Natural killer cell (primary cell): ENCODE results near the gene FGFRL1. TPM values are rescaled to one million over a fixed set of nuclear protein-coding genes. Genes with fewer than 3 reads are reported as not detected.
A peak's percentile ranks its signal among the peaks of the same experiment; 100 is the strongest.

Experiments
- ATAC-seq, 3 donors: fragments of 150-1000 bp in 2 of 3; fragments of 200-7000 bp in 1 of 3; cut with Tn5 transposase; 1 replicate in 1 of 3; 2 replicates in 2 of 3; pipeline ENCODE4 v1.10.0; 2021; ENCODE audit warnings: mild to moderate bottlenecking in 2 of 3, moderate library complexity in 2 of 3
- DNase-seq, 2 donors: peaks; one replicate each; pipeline versions ENCODE4 v3.0.0 to v3.0.0-alpha.2; 2013 to 2021; ENCODE audit warnings: mixed read lengths in 1 of 2
- H3K27ac ChIP-seq: one replicate; pipeline ENCODE4 v1.5.1; 2013; ENCODE audit warnings: mild to moderate bottlenecking, low read length
- H3K27me3 ChIP-seq: one replicate; pipeline ENCODE4 v1.6.1; 2013; ENCODE audit warnings: low read length; ENCODE audit not compliant: control insufficient read depth, insufficient read depth
- H3K36me3 ChIP-seq: one replicate; pipeline ENCODE4 v1.6.1; 2013; ENCODE audit warnings: low read length; ENCODE audit not compliant: control insufficient read depth, insufficient read depth
- H3K4me1 ChIP-seq: one replicate; pipeline ENCODE4 v1.6.1; 2013; ENCODE audit warnings: low read length; ENCODE audit not compliant: control insufficient read depth, insufficient read depth
- H3K4me3 ChIP-seq: one replicate; pipeline ENCODE4 v1.5.1; 2013; ENCODE audit warnings: low read length
- H3K9me3 ChIP-seq: one replicate; pipeline ENCODE4 v1.6.1; 2013; ENCODE audit warnings: low read length; ENCODE audit not compliant: control insufficient read depth, insufficient read depth
- H3K27ac Mint-ChIP-seq, 2 donors: one replicate each; pipeline ENCODE4 v1.8.0; 2022; ENCODE audit warnings: mild to moderate bottlenecking in 2 of 2, mixed read lengths in 2 of 2, moderate library complexity in 1 of 2
- H3K27me3 Mint-ChIP-seq, 2 donors: one replicate each; pipeline ENCODE4 v1.8.0; 2022; ENCODE audit warnings: low read depth in 2 of 2, mixed read lengths in 2 of 2
- H3K36me3 Mint-ChIP-seq: one replicate; pipeline ENCODE4 v1.8.0; 2022; ENCODE audit warnings: mixed read lengths
- H3K4me1 Mint-ChIP-seq, 2 donors: one replicate each; pipeline ENCODE4 v1.8.0; 2022; ENCODE audit warnings: mixed read lengths in 2 of 2
- H3K4me3 Mint-ChIP-seq: one replicate; pipeline ENCODE4 v1.8.0; 2022; ENCODE audit warnings: mild to moderate bottlenecking, moderate library complexity, mixed read lengths
- H3K9me3 Mint-ChIP-seq, 2 donors: one replicate each; pipeline ENCODE4 v1.8.0; 2022; ENCODE audit warnings: mixed read lengths in 2 of 2
- CTCF ChIP-seq: fragments of 200-600 bp; IDR thresholded peaks from one replicate; pipeline ENCODE4 v1.8.0; 2022; ENCODE audit warnings: antibody characterized with exemption
- WGBS: methylation state at CpG from one replicate; pipeline ENCODE4 v1.1.7; 2013; ENCODE audit warnings: missing lambda C conversion rate; ENCODE audit not compliant: insufficient coverage; 5-methylcytosine and 5-hydroxymethylcytosine counted together
- intact Hi-C: fragments of 100-400 bp; cut with micrococcal nuclease; formaldehyde crosslinking; loops from one replicate; pipeline ENCODE4 v1.14.2; 2022
- total RNA-seq, 4 donors: library from RNA; stranded (reverse); fragments of 120-200 nt in 1 of 4; gene quantifications; one replicate each; pipeline versions ENCODE4 v1.2.3 to v1.2.4, GENCODE V29; 2013 to 2022

Gene FGFRL1
- total RNA-seq, 3 donors from 2014 or later (not counting 1 experiment from before 2014, with no cell fraction given): 28.0 to 39.8 (median 32.5) TPM

- Mint-ChIP-seq H3K9me3 (no peaks in the 10 kb centered on the region), H3K27ac (no peak overlapping the region), H3K27me3 (no peaks in the 10 kb centered on the region), H3K36me3 (no peaks in the 10 kb centered on the region), H3K4me3 (no peak overlapping the region), H3K4me1 (peaks cover 23 to 29% of the 10 kb centered on the region in 2 donors)
- intact Hi-C loops: no loop called here
- no peak for ATAC-seq
- TF ChIP-seq CTCF: no peak
- Histone ChIP-seq H3K27ac (no peak overlapping the region), H3K4me1 (peaks cover 36% of the 10 kb centered on the region), H3K36me3 (no peaks in the 10 kb centered on the region), H3K4me3 (no peak overlapping the region), H3K9me3 (no peaks in the 10 kb centered on the region), H3K27me3 (no peaks in the 10 kb centered on the region)
- WGBS: 96% methylated on average over 15 of the region's 15 CpGs
- no peak for DNase-seq
Measured at GRCh38 chr4:982814-983213, 28.6 kb upstream of the FGFRL1 start.

GRCh38 chr4:984336-985054 lies 26.9 kb upstream of the FGFRL1 start:
- TF ChIP-seq CTCF: no peak
- peak overlapping the region in 1 of 2 donors; percentile 12 for H3K27ac Mint-ChIP-seq
- H3K4me1 ChIP-seq: peaks cover 34% of the 10 kb centered on the region
- H3K36me3 Mint-ChIP-seq: no peaks in the 10 kb centered on the region
- peak overlapping the region; percentile 93 for H3K4me3 Mint-ChIP-seq
- no peak overlapping the region for H3K27ac ChIP-seq
- H3K4me3 ChIP-seq: no peak overlapping the region
- H3K36me3 ChIP-seq: no peaks in the 10 kb centered on the region
- DNase-seq: no peak
- ATAC-seq: no peak
- H3K9me3 ChIP-seq: no peaks in the 10 kb centered on the region
- H3K9me3 Mint-ChIP-seq: no peaks in the 10 kb centered on the region
- intact Hi-C loops: loop anchor here (1.0 kb wide), 1 partner anchor 11 kb away; the partner anchor contains the start of gene DGKQ
- peaks cover 23 to 29% of the 10 kb centered on the region in 2 donors for H3K4me1 Mint-ChIP-seq
- no peaks in the 10 kb centered on the region for H3K27me3 Mint-ChIP-seq
- H3K27me3 ChIP-seq: no peaks in the 10 kb centered on the region
- 86% methylated on average over 14 of the region's 15 CpGs for WGBS

- peak; percentile 56 to 71 for DNase-seq
- no peaks in the 10 kb centered on the region for H3K27me3 Mint-ChIP-seq
- no peaks in the 10 kb centered on the region for H3K27me3 ChIP-seq
- peaks cover 30% of the 10 kb centered on the region for H3K4me1 ChIP-seq
- peak in 2 of 3 donors; percentile 31 to 41 for ATAC-seq
- H3K4me1 Mint-ChIP-seq: peaks cover 23 to 29% of the 10 kb centered on the region in 2 donors
- intact Hi-C loops: loop anchor here (1.0 kb wide), 1 partner anchor 12 kb away; the partner anchor contains the start of gene DGKQ
- no peaks in the 10 kb centered on the region for H3K9me3 ChIP-seq
- no peaks in the 10 kb centered on the region for H3K36me3 Mint-ChIP-seq
- H3K4me3 Mint-ChIP-seq: peak overlapping the region; percentile 93
- no peak overlapping the region for H3K4me3 ChIP-seq
- no peak for TF ChIP-seq CTCF
- peaks cover 2% of the 10 kb centered on the region for H3K36me3 ChIP-seq
- 34% methylated on average over 21 of the region's 23 CpGs for WGBS
- no peak overlapping the region for H3K27ac ChIP-seq
- H3K27ac Mint-ChIP-seq: peak overlapping the region; percentile 12 to 81
- no peaks in the 10 kb centered on the region for H3K9me3 Mint-ChIP-seq
Measured at GRCh38 chr4:985123-985830, 26.1 kb upstream of the FGFRL1 start.
